Measurements from ENCODE around the gene GPC1. TPM values are rescaled to one million over a fixed set of nuclear protein-coding genes. Genes with fewer than 3 reads are reported as not detected.
A peak's percentile ranks its signal among the peaks of the same experiment; 100 is the strongest.

Gene GPC1
- total RNA-seq, 1 donor from 2014 or later, result 187 TPM

- intact Hi-C loops (cut with micrococcal nuclease), result no loop called here
- peaks cover 80% of the 10 kb centered on the region for H3K27me3 ChIP-seq (ENCODE audit: low read depth)
- H3K9me3 ChIP-seq (replicated peaks), result no peaks in the 10 kb centered on the region
- TF ChIP-seq CTCF (IDR thresholded peaks at IDR 0.05; ENCODE audit: borderline replicate concordance), result no peak
- DNase-seq, result no peak
- H3K27ac ChIP-seq (replicated peaks), result no peak overlapping the region
- peak overlapping the region; percentile 68 for H3K4me3 ChIP-seq
- peaks cover 73% of the 10 kb centered on the region for H3K4me1 ChIP-seq
- no peaks in the 10 kb centered on the region for H3K36me3 ChIP-seq
Observed at GRCh38 chr2:240453461-240454105, 18.1 kb downstream of the GPC1 start.

GRCh38 chr2:240454106-240454901 lies 18.8 kb downstream of the GPC1 start:
- H3K4me1 ChIP-seq, result peaks cover 72% of the 10 kb centered on the region
- no peak overlapping the region for H3K27ac ChIP-seq (replicated peaks)
- intact Hi-C loops (cut with micrococcal nuclease), result no loop called here
- no peaks in the 10 kb centered on the region for H3K36me3 ChIP-seq
- no peak for TF ChIP-seq CTCF (IDR thresholded peaks at IDR 0.05; ENCODE audit: borderline replicate concordance)
- H3K4me3 ChIP-seq, result peak overlapping the region; percentile 68
- DNase-seq, result no peak
- H3K27me3 ChIP-seq (ENCODE audit: low read depth), result peaks cover 82% of the 10 kb centered on the region
- no peaks in the 10 kb centered on the region for H3K9me3 ChIP-seq (replicated peaks)

- H3K4me1 ChIP-seq, result peaks cover 65% of the 10 kb centered on the region
- no peaks in the 10 kb centered on the region for H3K9me3 ChIP-seq (replicated peaks)
- TF ChIP-seq CTCF (IDR thresholded peaks at IDR 0.05; ENCODE audit: borderline replicate concordance), result no peak
- H3K27ac ChIP-seq (replicated peaks), result peak overlapping the region; percentile 11
- peaks cover 79% of the 10 kb centered on the region for H3K27me3 ChIP-seq (ENCODE audit: low read depth)
- no peaks in the 10 kb centered on the region for H3K36me3 ChIP-seq
- intact Hi-C loops (cut with micrococcal nuclease), result no loop called here
- no peak overlapping the region for H3K4me3 ChIP-seq
- no peak for DNase-seq
Observed at GRCh38 chr2:240455272-240455646, 19.8 kb downstream of the GPC1 start.

- Histone ChIP-seq H3K4me1 (peaks cover 59% of the 10 kb centered on the region), H3K27ac (replicated peaks) (peak overlapping the region; percentile 11), H3K36me3 (no peaks in the 10 kb centered on the region), H3K9me3 (replicated peaks) (no peaks in the 10 kb centered on the region), H3K27me3 (ENCODE audit: low read depth) (peaks cover 73% of the 10 kb centered on the region), H3K4me3 (peak overlapping the region; percentile 30)
- no peak for TF ChIP-seq CTCF (IDR thresholded peaks at IDR 0.05; ENCODE audit: borderline replicate concordance)
- no peak for DNase-seq
- intact Hi-C loops (cut with micrococcal nuclease), result no loop called here
Observed at GRCh38 chr2:240455647-240456446, 20.4 kb downstream of the GPC1 start.

GRCh38 chr2:240456447-240457222 lies 21.2 kb downstream of the GPC1 start:
- H3K9me3 ChIP-seq (replicated peaks), result no peaks in the 10 kb centered on the region
- no peak for TF ChIP-seq CTCF (IDR thresholded peaks at IDR 0.05; ENCODE audit: borderline replicate concordance)
- no peak overlapping the region for H3K27ac ChIP-seq (replicated peaks)
- peaks cover 65% of the 10 kb centered on the region for H3K27me3 ChIP-seq (ENCODE audit: low read depth)
- peaks cover 52% of the 10 kb centered on the region for H3K4me1 ChIP-seq
- intact Hi-C loops (cut with micrococcal nuclease), result no loop called here
- H3K4me3 ChIP-seq, result no peak overlapping the region
- no peaks in the 10 kb centered on the region for H3K36me3 ChIP-seq
- DNase-seq, result no peak

All from left ventricle myocardium inferior (tissue), 1 donor.